ENCODE data around the gene ATF4. TPM values are rescaled to one million over a fixed set of nuclear protein-coding genes. Genes with fewer than 3 reads are reported as not detected.

Gene ATF4
- total and polyA plus RNA-seq, 2 of the 13 experiments (the other 11 are each of a cell fraction or from before 2014, with no cell fraction given), result 486 to 1,297 TPM

- TF ChIP-seq SP1 (IDR thresholded peaks at IDR 0.05) (no peak), SP1 (CRISPR knock-in tag; IDR thresholded peaks at IDR 0.05) (peak; percentile 30; the same call in 1 of the 2 replicates), CSRNP1 (CRISPR knock-in tag; IDR thresholded peaks at IDR 0.05) (no peak; the same call in 1 of the 2 replicates), BCL6 (CRISPR knock-in tag; IDR thresholded peaks at IDR 0.05) (no peak; the same call in 1 of the 2 replicates), ZMYM3 (CRISPR knock-in tag; IDR thresholded peaks at IDR 0.05) (no peak), ZNF616 (CRISPR knock-in tag; IDR thresholded peaks at IDR 0.05; ENCODE audit: low read depth) (peak; percentile 84; the same call in 1 of the 2 replicates), SETDB1 (CRISPR knock-in tag; IDR thresholded peaks at IDR 0.05; ENCODE audit: borderline replicate concordance) (no peak), GATAD2A (CRISPR knock-in tag; IDR thresholded peaks at IDR 0.05) (peak; percentile 53), EHMT2 (IDR thresholded peaks at IDR 0.05; ENCODE audit: borderline replicate concordance, low read depth, low read length) (no peak), ZNF501 (CRISPR knock-in tag; IDR thresholded peaks at IDR 0.05) (peak; percentile 81; the same call in 1 of the 2 replicates), SRF (IDR thresholded peaks at IDR 0.05; ENCODE audit: low read depth, low read length) (no peak; the same call in 1 of the 2 replicates), ZNF280B (CRISPR knock-in tag; IDR thresholded peaks at IDR 0.05; ENCODE audit: borderline replicate concordance) (peak; percentile 87; the same call in 1 of the 2 replicates), KLF15 (CRISPR knock-in tag; IDR thresholded peaks at IDR 0.05; ENCODE audit: borderline replicate concordance) (peak; percentile 82; the same call in 1 of the 2 replicates), GMEB1 (CRISPR knock-in tag; IDR thresholded peaks at IDR 0.05; ENCODE audit: borderline replicate concordance) (peak; percentile 62), THAP7 (CRISPR knock-in tag; IDR thresholded peaks at IDR 0.05) (peak; percentile 78; the same call in 1 of the 2 replicates), HIVEP1 (CRISPR knock-in tag; IDR thresholded peaks at IDR 0.05) (peak; percentile 16; the same call in 1 of the 2 replicates), ZBTB7A (CRISPR knock-in tag; IDR thresholded peaks at IDR 0.05) (peak; percentile 39; the same call in 1 of the 2 replicates), CEBPB (IDR thresholded peaks at IDR 0.05; ENCODE audit: borderline replicate concordance, low read depth, low read length) (no peak), DMAP1 (CRISPR knock-in tag; IDR thresholded peaks at IDR 0.05) (peak; percentile 75; the same call in 1 of the 2 replicates), ZNF775 (CRISPR knock-in tag; IDR thresholded peaks at IDR 0.05; ENCODE audit: borderline replicate concordance) (0 out of 2 replicates have a peak, but pooled peaks have one; percentile 52), ZSCAN20 (CRISPR knock-in tag; IDR thresholded peaks at IDR 0.05; ENCODE audit: borderline replicate concordance) (peak; percentile 39; the same call in 1 of the 2 replicates), ZSCAN25 (CRISPR knock-in tag; IDR thresholded peaks at IDR 0.05) (no peak)
- TF ChIP-seq, protein P1, sequence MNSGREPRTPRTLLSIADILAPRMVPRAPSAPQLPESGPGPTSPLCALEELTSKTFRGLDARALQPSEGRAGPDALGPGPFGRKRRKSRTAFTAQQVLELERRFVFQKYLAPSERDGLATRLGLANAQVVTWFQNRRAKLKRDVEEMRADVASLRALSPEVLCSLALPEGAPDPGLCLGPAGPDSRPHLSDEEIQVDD (CRISPR knock-in tag; IDR thresholded peaks at IDR 0.05; ENCODE audit: borderline replicate concordance), result peak; percentile 65; the same call in 1 of the 2 replicates
These were observed at the start of gene ATF4 (continued) for GRCh38 chr22:39520226-39521105.

Measured in HepG2 (cell line).